HEK293T (cell line): ENCODE data around the gene TSC22D3.

Source experiments
- BHLHE40 ChIP-seq: fragments of 450-650 bp; IDR thresholded peaks from 2 replicates; pipeline ENCODE4 v1.6.1; 2016; ENCODE audit warnings: mild to moderate bottlenecking, moderate library complexity, borderline replicate concordance
- ELF4 ChIP-seq: fragments of 450-650 bp; IDR thresholded peaks from 2 replicates; pipeline ENCODE4 v1.6.1; 2017; ENCODE audit warnings: antibody characterized with exemption
- FOXK2 ChIP-seq: fragments of 450-650 bp; IDR thresholded peaks from 2 replicates; pipeline ENCODE4 v1.6.1; 2016; ENCODE audit warnings: mild to moderate bottlenecking

DNA sequence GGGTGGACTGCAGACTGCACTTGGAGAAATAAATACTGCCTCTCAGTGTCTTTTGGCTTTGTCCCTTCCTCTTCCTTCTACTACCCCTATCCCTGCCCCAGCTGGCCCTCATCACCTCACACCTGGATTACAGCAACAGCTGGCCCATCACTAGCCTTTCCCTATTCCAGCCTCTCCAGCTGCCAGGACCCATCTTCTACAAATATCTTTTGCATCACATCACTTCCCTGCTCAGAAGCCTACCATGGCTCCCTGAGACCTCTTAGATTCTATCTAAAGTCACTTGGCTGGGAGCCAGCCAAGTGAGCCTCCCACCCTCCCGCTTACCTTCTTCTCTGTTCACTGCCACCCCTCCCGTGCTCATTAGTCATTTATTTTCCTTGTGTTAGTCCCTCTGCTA lies 66.8 kb downstream of the TSC22D3 start:
- TF ChIP-seq ELF4, result no peak
- no peak for TF ChIP-seq BHLHE40
- TF ChIP-seq FOXK2, result no peak
